Islet precursor cell (in vitro differentiated cells): ENCODE data around the gene MTHFD2L.
"Not testable (repeated sequence)": the region's sequence is repeated elsewhere in the genome, so short reads cannot be mapped to it uniquely, and the experiment has no call there.

ENCODE experiments used
- DNase-seq: peaks from one replicate; pipeline ENCODE4 v3.0.0-alpha.2; 2018

The MTHFD2L gene

DNA sequence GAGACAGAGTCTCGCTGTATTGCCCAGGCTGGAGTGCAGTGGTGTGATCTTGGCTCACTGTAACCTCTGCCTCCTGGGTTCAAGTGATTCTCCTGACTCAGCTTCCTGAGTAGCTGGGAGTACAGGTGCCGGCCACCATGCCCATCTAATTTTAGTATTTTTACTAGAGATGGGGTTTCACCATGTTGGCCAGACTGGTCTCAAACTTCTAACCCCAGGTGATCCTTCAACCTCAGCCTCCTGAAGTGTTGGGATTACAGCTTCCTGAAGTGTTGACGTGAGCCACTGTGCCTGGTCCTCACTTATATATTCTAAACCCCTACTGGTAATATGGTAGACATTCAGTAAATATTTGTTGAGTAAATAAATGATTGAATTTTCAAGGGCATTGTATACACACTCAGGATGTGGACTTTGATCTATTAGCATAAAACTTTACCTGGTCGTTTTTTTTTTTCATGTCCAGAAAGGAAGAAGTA lies 33.0 kb downstream of the MTHFD2L start:
- no peak for DNase-seq

GRCh38 chr4:74197080-74197479 lies 39.2 kb downstream of the MTHFD2L start:
- no peak for DNase-seq

GRCh38 chr4:74202062-74202586 lies 44.2 kb downstream of the MTHFD2L start:
- no peak for DNase-seq

DNA sequence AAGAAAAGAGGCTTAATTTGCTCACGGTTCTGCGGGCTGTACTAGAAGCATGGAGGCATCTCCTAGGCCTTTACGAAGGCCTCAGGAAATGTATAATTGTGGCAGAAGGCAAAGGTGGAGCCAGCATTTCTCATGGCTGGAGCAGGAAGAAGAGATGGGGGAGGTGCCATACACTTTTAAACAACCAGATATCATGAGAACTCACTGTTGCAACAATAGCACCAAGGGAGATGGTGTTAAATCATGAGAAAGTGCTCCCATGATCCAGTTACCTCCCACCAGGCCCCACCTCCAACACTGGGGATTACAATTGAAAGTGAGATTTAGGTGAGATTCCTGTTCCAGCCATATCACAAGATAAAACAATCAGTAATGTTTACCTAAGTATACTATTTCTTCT lies 45.5 kb downstream of the MTHFD2L start:
- no peak for DNase-seq

GRCh38 chr4:74205046-74205445 lies 47.1 kb downstream of the MTHFD2L start:
- no peak for DNase-seq

- DNase-seq: no peak
Observed at GRCh38 chr4:74205559-74205958, 47.6 kb downstream of the MTHFD2L start.

DNA sequence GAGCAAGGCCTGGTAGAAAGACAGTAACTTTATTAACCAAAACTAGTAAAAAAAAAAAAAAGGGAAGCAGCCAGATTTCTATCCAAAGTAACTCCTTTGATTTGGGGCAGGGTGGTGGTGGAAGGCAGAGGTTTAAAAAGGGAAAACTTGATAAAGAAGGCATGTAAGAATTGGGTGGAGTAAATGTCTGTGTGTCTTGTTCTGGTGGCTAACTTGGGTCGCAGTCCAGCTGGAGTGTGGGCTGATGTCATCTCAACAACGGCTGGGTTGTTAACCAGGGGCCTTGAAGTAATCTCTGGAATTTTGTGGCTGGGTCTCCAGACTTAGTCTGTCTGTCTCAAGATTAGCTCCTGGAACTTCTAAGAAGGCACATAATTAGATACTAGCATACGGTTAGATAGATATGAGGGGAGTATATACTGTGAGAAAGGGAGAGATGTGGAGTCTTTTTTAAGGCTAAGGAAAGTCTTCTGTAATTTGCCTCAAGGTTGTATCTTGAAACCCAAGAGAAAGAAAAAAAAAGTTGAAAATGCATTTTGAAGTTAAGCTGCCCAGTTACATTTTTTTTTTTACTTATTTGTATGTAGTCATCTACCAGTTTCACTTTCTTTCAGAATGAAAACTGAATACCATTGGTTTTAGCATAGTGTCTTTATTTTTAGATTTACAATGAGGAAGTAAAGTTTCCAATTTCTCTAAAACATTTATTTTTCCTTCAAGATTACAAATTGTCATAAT lies 48.3 kb downstream of the MTHFD2L start:
- DNase-seq: peak; percentile 95

DNA sequence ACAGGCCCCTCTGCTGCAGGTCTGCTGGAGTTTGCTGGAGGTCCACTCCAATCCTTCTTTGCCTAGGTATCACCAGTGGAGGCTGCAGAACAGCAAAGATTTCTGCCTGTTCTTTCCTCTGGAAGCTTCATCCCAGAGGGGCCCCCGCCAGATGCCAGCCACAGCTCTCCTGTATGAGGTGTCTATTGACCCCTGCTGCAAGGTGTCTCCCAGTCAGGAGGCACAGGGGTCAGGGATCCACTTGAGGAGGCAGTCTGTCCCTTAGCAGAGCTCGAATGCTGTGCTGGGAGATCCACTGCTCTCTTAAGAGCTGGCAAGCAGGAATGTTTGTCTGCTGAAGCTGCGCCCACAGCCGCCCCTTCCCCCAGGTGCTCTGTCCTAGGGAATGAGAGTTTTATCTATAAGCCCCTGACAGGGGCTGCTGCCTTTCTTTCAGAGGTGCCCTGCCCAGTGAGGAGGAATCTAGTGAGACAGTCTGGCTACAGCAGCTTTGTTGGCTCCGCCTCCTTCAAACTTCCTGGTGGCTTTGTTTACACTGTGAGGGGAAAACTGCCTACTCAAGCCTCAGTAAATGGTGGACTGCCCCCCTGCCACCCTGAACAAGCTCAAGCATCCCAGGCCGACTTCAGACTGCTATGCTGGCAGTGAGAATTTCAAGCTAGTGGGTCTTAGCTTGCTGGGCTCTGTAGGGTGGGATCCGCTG lies 56.7 kb downstream of the MTHFD2L start:
- not testable (repeated sequence) for DNase-seq

- not testable (repeated sequence) for DNase-seq
Observed at GRCh38 chr4:74215236-74215635, 57.3 kb downstream of the MTHFD2L start.

DNA sequence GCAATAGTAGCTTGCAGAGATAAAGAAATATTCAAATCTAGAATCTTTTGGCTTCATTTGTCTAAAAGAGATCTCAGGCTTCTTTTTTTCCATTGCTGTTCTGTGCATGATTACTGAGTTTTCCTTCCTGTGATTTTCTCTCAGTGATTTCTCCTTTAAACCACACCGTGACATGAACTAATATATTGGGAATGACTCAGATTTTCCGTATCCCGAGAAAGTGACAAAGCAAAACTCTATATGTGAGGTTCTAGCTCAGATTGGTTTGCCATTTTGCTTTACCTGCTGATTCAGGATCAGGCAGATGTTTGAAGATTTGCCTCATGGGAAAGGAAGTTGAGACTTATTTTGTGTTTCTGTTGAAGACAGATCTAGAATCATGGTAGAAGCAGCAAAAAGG lies 59.4 kb downstream of the MTHFD2L start:
- DNase-seq: no peak

DNA sequence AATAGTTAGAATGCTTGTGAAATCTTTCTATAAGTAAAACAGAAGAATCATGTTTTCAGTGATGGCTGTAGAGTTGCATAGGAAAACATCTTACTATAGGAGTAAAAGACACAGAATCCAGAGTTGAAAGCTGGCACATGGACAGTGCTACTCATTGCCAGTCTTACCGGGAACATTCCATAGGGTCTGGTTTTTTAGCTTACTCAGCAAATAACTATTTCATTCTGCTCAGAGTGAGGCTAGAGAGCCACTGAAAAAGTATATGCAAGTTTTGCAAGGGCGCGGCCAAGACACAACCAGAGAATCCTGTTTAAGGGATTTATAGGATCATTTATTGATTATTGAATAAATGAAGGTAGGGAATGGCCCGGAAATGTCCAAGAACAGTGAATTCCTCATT lies 60.3 kb downstream of the MTHFD2L start:
- no peak for DNase-seq

- no peak for DNase-seq
Observed at GRCh38 chr4:74219240-74219639, 61.3 kb downstream of the MTHFD2L start.

DNA sequence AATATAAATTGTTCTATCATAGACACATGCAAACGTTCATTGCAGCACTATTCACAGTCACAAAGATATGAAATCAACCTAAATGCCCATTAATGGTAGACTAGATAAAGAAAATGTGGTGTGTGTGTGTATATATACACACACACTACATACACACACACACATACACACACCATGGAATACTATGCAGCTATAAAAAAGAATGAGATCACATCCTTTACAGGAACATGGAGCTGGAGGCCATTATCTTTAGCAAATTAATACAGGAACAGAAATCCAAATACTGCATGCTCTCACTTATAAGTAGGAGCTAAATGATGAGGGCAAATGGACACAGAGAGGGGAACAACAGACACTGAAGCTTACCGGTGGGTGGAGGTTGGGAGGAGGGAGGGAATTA lies 65.2 kb downstream of the MTHFD2L start:
- no peak for DNase-seq

DNA sequence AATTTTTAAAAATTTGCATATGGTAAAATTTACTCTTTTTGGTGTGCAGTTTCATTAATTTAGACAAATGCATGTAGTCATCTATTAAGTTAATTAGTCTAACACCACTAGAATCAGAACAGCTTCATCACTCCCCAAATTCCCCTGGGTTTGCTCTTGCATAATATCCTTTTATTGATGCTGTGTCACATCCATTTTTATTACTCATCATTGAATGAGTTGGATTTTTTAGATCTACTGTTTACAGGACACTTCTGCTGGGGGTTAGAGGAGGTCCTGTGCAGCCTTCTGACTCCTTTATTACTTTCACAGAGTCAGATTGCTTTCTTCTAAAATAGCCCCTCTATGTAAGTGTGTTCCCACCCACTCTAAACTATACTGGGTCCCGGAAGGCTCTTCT lies 65.9 kb downstream of the MTHFD2L start:
- no peak for DNase-seq

DNA sequence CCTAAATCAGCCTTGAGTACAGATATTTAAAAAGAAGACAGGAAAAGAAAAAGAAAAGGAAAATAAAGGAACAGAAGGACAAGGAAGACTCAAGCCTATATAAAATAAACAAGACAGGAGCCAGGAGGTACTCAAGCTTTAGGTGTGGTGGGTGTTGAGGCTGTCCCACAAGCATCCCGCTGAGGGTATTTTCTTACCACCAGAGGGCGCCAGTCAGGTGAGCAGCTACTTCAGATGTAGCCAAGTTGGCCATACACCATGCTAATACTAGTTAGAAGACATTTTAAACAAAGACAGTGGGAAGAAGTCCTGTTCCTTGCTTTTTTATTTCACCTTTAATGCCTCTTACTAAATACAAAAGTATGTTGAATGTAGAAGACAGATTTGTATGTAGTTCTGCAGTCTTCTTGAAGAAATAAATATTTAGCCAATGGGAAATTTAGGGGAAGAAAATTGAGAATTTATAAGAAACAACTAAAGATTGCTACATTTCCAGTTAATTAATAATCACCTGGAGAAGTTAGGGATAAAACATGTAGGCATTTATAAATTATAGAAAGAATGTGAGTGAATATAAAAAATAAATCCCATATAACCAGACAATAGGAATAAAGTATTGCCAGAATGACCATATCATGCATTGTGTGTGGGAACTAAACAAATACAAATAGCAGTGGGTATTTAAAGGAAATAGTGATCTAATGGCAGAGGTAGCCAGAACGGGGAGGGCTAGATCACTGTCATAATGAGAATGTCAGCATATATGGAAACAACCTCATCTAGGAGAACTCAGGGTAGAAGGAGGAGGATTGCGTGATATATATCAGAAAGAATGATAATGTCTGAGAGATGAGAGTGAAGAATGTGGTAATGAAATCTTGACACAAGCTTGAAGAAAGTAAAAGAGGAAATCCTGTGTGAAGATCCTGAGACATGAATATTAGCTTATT lies 71.0 kb downstream of the MTHFD2L start:
- DNase-seq: peak; percentile 86

DNA sequence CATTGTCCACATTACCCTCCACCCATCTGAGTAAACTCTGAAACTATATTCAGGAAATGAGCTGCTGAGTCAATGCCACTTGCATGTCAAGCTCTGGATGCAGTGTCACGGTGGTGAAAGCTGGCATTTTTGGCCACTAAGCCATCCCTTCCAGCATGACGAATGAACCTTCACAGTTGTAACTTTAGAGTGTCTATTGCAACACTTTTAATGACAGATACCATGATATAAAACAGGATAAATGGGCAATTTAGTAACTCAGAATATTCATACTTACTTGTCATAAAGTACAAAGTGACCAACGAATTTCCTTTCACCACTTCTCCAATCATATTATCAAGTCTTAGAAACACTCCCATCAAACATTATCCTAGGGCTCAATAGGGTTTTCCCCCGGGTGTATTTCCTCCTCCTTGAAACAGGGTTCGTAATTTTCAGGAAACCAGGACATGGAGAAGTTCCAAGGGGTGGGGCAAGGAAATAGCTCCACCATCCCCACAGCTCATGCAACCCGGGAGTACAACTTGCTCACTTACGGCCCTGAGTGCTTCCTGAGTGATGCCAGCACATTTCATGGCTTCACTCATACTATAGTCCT lies 73.1 kb downstream of the MTHFD2L start:
- peak; percentile 43 for DNase-seq

DNA sequence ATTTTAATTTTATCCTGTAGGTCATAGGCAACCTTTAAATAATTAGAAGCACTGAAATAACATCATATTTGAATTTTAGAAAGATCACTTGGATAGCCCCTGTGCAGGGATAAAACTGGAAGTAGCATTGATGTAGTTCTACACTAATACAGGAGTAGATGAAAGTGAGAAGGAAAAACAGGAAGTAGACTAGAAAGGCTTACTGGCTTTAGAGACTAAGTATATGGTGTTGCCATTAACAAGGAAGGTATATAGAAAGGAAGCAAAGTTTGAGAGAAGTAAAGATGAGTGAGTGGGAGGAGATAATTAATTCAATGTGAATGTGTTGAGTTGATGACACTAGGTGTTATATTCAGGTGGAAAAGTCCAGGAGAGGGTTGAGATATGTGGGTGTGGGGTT lies 77.2 kb downstream of the MTHFD2L start:
- no peak for DNase-seq

DNA sequence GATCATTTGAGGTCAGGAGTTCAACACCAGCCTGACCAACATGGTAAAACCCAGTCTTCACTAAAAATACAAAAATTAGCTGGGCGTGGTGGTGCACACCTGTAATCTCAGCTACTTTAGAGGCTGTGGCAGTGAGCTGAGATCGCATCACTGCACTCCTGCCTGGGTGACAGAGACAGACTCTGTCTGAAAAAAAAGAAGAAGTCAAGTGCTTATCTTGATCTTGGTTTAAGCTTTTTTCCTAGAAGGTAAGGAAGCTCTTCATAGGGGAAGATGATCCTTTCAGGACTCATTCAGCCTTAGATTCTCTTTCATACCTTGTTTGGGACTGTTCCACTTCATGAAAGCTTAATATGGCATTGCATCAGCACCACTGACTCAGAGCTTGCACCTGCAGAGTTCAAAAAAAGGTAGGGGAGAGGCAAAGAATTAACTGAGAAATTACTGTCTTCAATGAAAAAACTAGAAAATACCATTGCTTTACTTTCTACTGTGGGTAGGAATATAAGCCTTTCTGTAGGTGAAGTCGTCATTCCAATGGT lies 79.6 kb downstream of the MTHFD2L start:
- no peak for DNase-seq

DNA sequence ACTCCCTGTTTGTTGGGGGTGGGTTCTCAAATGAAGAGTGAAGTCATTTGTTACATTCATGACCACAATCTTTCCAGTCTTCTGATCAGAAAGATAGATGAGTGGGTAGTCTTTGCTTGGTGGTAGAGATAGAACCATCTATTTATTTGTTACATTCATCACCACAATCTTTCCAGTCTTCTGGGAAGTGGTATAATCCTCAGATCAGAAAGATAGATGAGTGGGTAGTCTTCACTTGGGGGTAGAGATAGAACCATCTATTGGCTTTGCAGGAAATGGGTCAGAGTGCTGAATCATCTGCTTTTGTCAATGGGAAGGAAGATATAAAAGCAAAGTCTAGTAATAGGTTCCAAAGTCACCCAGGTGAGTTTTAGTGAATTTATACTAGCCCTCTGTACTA lies 86.1 kb downstream of the MTHFD2L start:
- DNase-seq: no peak

DNA sequence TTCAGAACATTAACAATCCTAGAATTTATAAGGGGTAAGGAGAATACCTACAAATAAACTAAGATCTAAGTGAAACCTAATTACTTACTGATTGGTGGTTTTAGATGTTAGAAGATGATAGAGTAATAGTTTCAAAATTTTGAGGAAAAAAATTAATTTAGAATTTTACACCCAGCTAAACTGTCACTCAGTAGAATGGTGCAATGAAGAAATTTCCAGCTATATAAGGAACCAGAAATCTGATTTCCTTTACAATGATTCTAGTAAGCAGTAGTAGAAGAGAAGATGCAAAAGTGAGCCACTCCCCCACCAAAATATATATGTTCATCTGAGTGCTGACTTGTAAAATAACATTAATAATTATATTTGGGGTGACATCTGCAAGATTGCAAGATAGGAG lies 95.0 kb downstream of the MTHFD2L start:
- no peak for DNase-seq

GRCh38 chr4:74254386-74254785 lies 96.5 kb downstream of the MTHFD2L start:
- DNase-seq: no peak

DNA sequence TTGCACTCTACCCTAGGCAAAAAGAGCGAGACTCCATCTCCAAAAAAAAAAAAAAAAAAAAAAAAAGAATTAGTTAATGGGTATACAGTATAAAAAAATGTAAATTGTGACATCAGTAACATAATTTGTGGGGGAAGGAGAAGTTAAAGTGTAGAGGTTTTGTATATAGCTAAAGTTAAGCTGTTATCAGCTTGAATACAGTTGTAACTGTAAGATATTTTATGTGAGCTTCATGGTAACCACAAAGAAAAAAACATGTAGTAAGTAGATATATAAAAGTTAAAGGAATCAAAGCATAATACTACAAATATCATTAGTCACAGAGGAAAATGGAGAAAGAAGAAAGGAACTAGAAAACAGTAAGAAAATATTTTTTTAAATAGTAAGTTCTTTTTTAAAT lies 97.2 kb downstream of the MTHFD2L start:
- no peak for DNase-seq
